GM23338 (cell line): Measurements from ENCODE around the gene KCNK16. TPM values are rescaled to one million over a fixed set of nuclear protein-coding genes. Genes with fewer than 3 reads are reported as not detected.
A peak's percentile ranks its signal among the peaks of the same experiment; 100 is the strongest.

Experiments used
- ATAC-seq: fragments of 200-7000 bp; cut with Tn5 transposase; 3 replicates; pipeline ENCODE4 v1.9.1; 2020
- DNase-seq: peaks from one replicate; pipeline ENCODE4 v3.0.0-alpha.2; 2015; ENCODE audit warnings: low spot score
- H2AFZ ChIP-seq: fragments of 200-600 bp; sonication (generic); 2 replicates; pipeline ENCODE4 v1.8.0; 2016; ENCODE audit warnings: antibody characterized with exemption, mild to moderate bottlenecking, moderate library complexity
- H3F3A ChIP-seq: fragments of 200-600 bp; sonication (generic); replicated peaks from 2 replicates; pipeline ENCODE4 v1.8.0; 2017; ENCODE audit warnings: antibody characterized with exemption, mixed run types, low read depth
- H3K27ac ChIP-seq: fragments of 200-600 bp; sonication (generic); 2 replicates; pipeline ENCODE4 v1.6.1; 2016; ENCODE audit warnings: low read depth
- H3K27me3 ChIP-seq: fragments of 200-600 bp; sonication (generic); 2 replicates; pipeline ENCODE4 v1.8.0; 2016; ENCODE audit warnings: mild to moderate bottlenecking, mixed run types, moderate library complexity; ENCODE audit not compliant: insufficient read depth
- H3K36me3 ChIP-seq: fragments of 200-600 bp; sonication (generic); 2 replicates; pipeline ENCODE4 v1.8.0; 2016; ENCODE audit warnings: mild to moderate bottlenecking; ENCODE audit not compliant: insufficient read depth
- H3K4me1 ChIP-seq: fragments of 200-600 bp; sonication (generic); 2 replicates; pipeline ENCODE4 v1.8.0; 2016; ENCODE audit warnings: mild to moderate bottlenecking, moderate library complexity; ENCODE audit not compliant: insufficient read depth
- H3K4me2 ChIP-seq: fragments of 200-600 bp; sonication (generic); 2 replicates; pipeline ENCODE4 v1.7.1; 2017; ENCODE audit warnings: mixed run types
- H3K4me3 ChIP-seq: fragments of 200-600 bp; sonication (generic); 2 replicates; pipeline ENCODE4 v1.6.1; 2016; ENCODE audit warnings: mixed run types
- H3K79me2 ChIP-seq: fragments of 200-600 bp; sonication (generic); replicated peaks from 2 replicates; pipeline ENCODE4 v1.8.0; 2017; ENCODE audit warnings: mild to moderate bottlenecking; ENCODE audit not compliant: insufficient read depth
- H3K9me2 ChIP-seq: fragments of 200-600 bp; sonication (generic); 2 replicates; pipeline ENCODE4 v1.8.0; 2017; ENCODE audit not compliant: insufficient read depth
- H4K20me1 ChIP-seq: fragments of 200-600 bp; sonication (generic); replicated peaks from 2 replicates; pipeline ENCODE4 v1.8.0; 2017; ENCODE audit warnings: mild to moderate bottlenecking; ENCODE audit not compliant: insufficient read depth
- H3K27ac Mint-ChIP-seq: 2 replicates; pipeline ENCODE4 v1.8.0; 2020; ENCODE audit warnings: inconsistent platforms, mild to moderate bottlenecking, moderate library complexity, mixed read lengths
- H3K27me3 Mint-ChIP-seq: 3 replicates; pipeline ENCODE4 v1.8.0; 2022; ENCODE audit warnings: low read depth, mild to moderate bottlenecking, moderate library complexity, mixed read lengths, inconsistent platforms; ENCODE audit not compliant: insufficient read depth, poor library complexity
- H3K36me3 Mint-ChIP-seq: 3 replicates; pipeline ENCODE4 v1.8.0; 2021; ENCODE audit warnings: low read depth, mild to moderate bottlenecking, inconsistent platforms, moderate library complexity, mixed read lengths
- H3K4me1 Mint-ChIP-seq: 3 replicates; pipeline ENCODE4 v1.8.0; 2020; ENCODE audit warnings: mild to moderate bottlenecking, inconsistent platforms, mixed read lengths
- H3K4me3 Mint-ChIP-seq: 3 replicates; pipeline ENCODE4 v1.8.0; 2021; ENCODE audit warnings: moderate library complexity, mild to moderate bottlenecking, inconsistent platforms, mixed read lengths
- H3K9me3 Mint-ChIP-seq: 3 replicates; pipeline ENCODE4 v1.8.0; 2020; ENCODE audit warnings: moderate library complexity, mild to moderate bottlenecking, inconsistent platforms, mixed read lengths
- CREB1 ChIP-seq: fragments of 250-450 bp; sonication (Bioruptor Pico); IDR thresholded peaks from 2 replicates; pipeline ENCODE4 v1.5.0; 2020; ENCODE audit warnings: low read depth, mild to moderate bottlenecking, moderate library complexity
- CTCF ChIP-seq, 2 experiments: fragments of 200-600 bp in 1 of 2; sonication (generic) in 1 of 2; conservative IDR thresholded peaks; 2 replicates each; pipeline versions ENCODE4 v1.5.1 to v1.6.1; 2016 to 2017; ENCODE audit warnings: antibody characterized with exemption in 2 of 2, low read depth in 2 of 2, mild to moderate bottlenecking in 2 of 2, moderate library complexity in 1 of 2
- EZH2 ChIP-seq: fragments of 200-600 bp; sonication (generic); IDR thresholded peaks from one replicate; pipeline ENCODE4 v1.8.0; 2017; ENCODE audit warnings: antibody characterized with exemption, mild to moderate bottlenecking, low read depth; ENCODE audit not compliant: unreplicated experiment
- JUNB ChIP-seq: IDR thresholded peaks from one replicate; pipeline ENCODE4 v1.6.1; 2016; ENCODE audit warnings: antibody characterized with exemption; ENCODE audit not compliant: unreplicated experiment
- ZNF114 ChIP-seq: fragments of 250-450 bp; sonication (Bioruptor Pico); IDR thresholded peaks from 2 replicates; pipeline ENCODE4 v1.5.0; 2020; ENCODE audit warnings: mild to moderate bottlenecking, moderate library complexity
- polyA plus RNA-seq: library from polyadenylated mRNA; unstranded; fragments of >200 nt; fragmentation: Nextera tagmentation; extraction: Ambion mirVana; gene quantifications from 2 replicates; pipeline ENCODE4 v1.2.1, GENCODE V29; 2016
- total RNA-seq: library from RNA; depleted of rRNA; stranded (reverse); fragments of >200 nt; shearing (Covaris generic); gene quantifications from 2 replicates; pipeline ENCODE4 v1.2.3, GENCODE V29; 2014

Gene KCNK16
- total and polyA plus RNA-seq, 2 experiments from 2014 or later: not detected

- no peak for ATAC-seq
Observed at GRCh38 chr6:39310542-39310941, 12.0 kb downstream of the KCNK16 start.

GRCh38 chr6:39309942-39310531, 12.5 kb downstream of the KCNK16 start:
- Mint-ChIP-seq H3K4me1 (peaks cover 4% of the 10 kb centered on the region; the same call in 2 of the 3 replicates), H3K4me3 (no peak overlapping the region), H3K36me3 (no peaks in the 10 kb centered on the region), H3K27me3 (peaks cover 46% of the 10 kb centered on the region), H3K27ac (no peak overlapping the region), H3K9me3 (no peaks in the 10 kb centered on the region)
- H3K27me3 ChIP-seq: peaks cover 41% of the 10 kb centered on the region
- no peaks in the 10 kb centered on the region for H3K9me2 ChIP-seq
- H3K79me2 ChIP-seq: no peaks in the 10 kb centered on the region
- peaks cover 6% of the 10 kb centered on the region; the same call in 1 of the 2 replicates for H3K4me1 ChIP-seq
- no peak overlapping the region for H2AFZ ChIP-seq
- no peak overlapping the region for H3K4me2 ChIP-seq
- H4K20me1 ChIP-seq: no peaks in the 10 kb centered on the region
- H3F3A ChIP-seq: no peaks in the 10 kb centered on the region
- TF ChIP-seq CTCF (conservative IDR thresholded peaks at IDR 0.05; ENCODE audit: low read depth in 2 of 2) (peak; percentile 96 to 99), JUNB (no peak)
- H3K4me3 ChIP-seq: no peak overlapping the region
- H3K27ac ChIP-seq: no peak overlapping the region
- DNase-seq (peak; percentile 89), ATAC-seq (peak; percentile 53)
- H3K36me3 ChIP-seq: no peaks in the 10 kb centered on the region

More at GRCh38 chr6:39310542-39310941, 12.0 kb downstream of the KCNK16 start:
- no peaks in the 10 kb centered on the region for H3K36me3 Mint-ChIP-seq
- H2AFZ ChIP-seq: no peak overlapping the region
- H3K27me3 ChIP-seq: peaks cover 46% of the 10 kb centered on the region
- H3K27ac ChIP-seq: no peak overlapping the region
- TF ChIP-seq ZNF114 (CRISPR knock-in tag) (no peak), CTCF (conservative IDR thresholded peaks at IDR 0.05; ENCODE audit: low read depth in 2 of 2) (no peak), CREB1 (no peak), EZH2 (no peak)
- H3K4me1 Mint-ChIP-seq: peaks cover 4% of the 10 kb centered on the region; the same call in 2 of the 3 replicates
- no peak overlapping the region for H3K4me3 Mint-ChIP-seq
- H3F3A ChIP-seq: no peaks in the 10 kb centered on the region
- no peak overlapping the region for H3K4me3 ChIP-seq
- H3K36me3 ChIP-seq: no peaks in the 10 kb centered on the region
- H3K9me3 Mint-ChIP-seq: no peaks in the 10 kb centered on the region
- H4K20me1 ChIP-seq: no peaks in the 10 kb centered on the region
- peaks cover 51% of the 10 kb centered on the region for H3K27me3 Mint-ChIP-seq
- H3K9me2 ChIP-seq: no peaks in the 10 kb centered on the region
- no peak overlapping the region for H3K4me2 ChIP-seq
- H3K27ac Mint-ChIP-seq: no peak overlapping the region
- H3K4me1 ChIP-seq: peaks cover 6% of the 10 kb centered on the region; the same call in 1 of the 2 replicates
- DNase-seq: no peak
- H3K79me2 ChIP-seq: no peaks in the 10 kb centered on the region
